Neural cell (in vitro differentiated cells): ENCODE results near the gene DGLUCY.

ENCODE experiments used
- EP300 ChIP-seq: fragments of 450-650 bp; conservative IDR thresholded peaks from 2 replicates; pipeline ENCODE4 v1.6.1; 2014; ENCODE audit warnings: antibody characterized with exemption, mild to moderate bottlenecking, moderate library complexity; ENCODE audit not compliant: poor library complexity, severe bottlenecking
- EZH2 ChIP-seq: fragments of 200-600, 300-800 bp; shearing (Covaris generic), sonication (generic); IDR thresholded peaks from 2 replicates; pipeline ENCODE4 v1.6.1; 2014; ENCODE audit warnings: antibody characterized with exemption, low read length, borderline replicate concordance, mild to moderate bottlenecking; ENCODE audit not compliant: insufficient read depth, poor library complexity, severe bottlenecking
- MXI1 ChIP-seq: fragments of 450-650 bp; conservative IDR thresholded peaks from 2 replicates; pipeline ENCODE4 v1.6.1; 2014; ENCODE audit warnings: antibody characterized with exemption, mild to moderate bottlenecking; ENCODE audit not compliant: poor library complexity, severe bottlenecking
- POLR2AphosphoS5 ChIP-seq: IDR thresholded peaks from 2 replicates; pipeline ENCODE4 v1.6.1; 2012
- RAD21 ChIP-seq: fragments of 450-650 bp; conservative IDR thresholded peaks from 2 replicates; pipeline ENCODE4 v1.6.1; 2014; ENCODE audit warnings: antibody characterized with exemption, mild to moderate bottlenecking, moderate library complexity
- REST ChIP-seq: IDR thresholded peaks from 2 replicates; pipeline ENCODE4 v1.6.1; 2012; ENCODE audit warnings: borderline replicate concordance
- SMC3 ChIP-seq: fragments of 450-650 bp; conservative IDR thresholded peaks from 2 replicates; pipeline ENCODE4 v1.6.1; 2014; ENCODE audit warnings: antibody characterized with exemption, mild to moderate bottlenecking, moderate library complexity; ENCODE audit not compliant: poor library complexity
- TAF1 ChIP-seq: IDR thresholded peaks from 2 replicates; pipeline ENCODE4 v1.6.1; 2012; ENCODE audit warnings: low read depth
- TF ChIP-seq, protein P1 (sequence below): fragments of 450-650 bp; IDR thresholded peaks from 2 replicates; pipeline ENCODE4 v1.5.1; 2014; ENCODE audit warnings: antibody characterized with exemption, mild to moderate bottlenecking, moderate library complexity; ENCODE audit not compliant: poor library complexity, severe bottlenecking

GRCh38 chr14:91244501-91244901 is 130.6 kb downstream of the DGLUCY start, which contains the start of gene GPR68:
- TF ChIP-seq REST (no peak), POLR2AphosphoS5 (peak; percentile 43), RAD21 (peak; percentile 28), TAF1 (peak; percentile 25), EP300 (no peak), MXI1 (peak; percentile 26), EZH2 (no peak), SMC3 (peak; percentile 35)
- TF ChIP-seq, protein P1, sequence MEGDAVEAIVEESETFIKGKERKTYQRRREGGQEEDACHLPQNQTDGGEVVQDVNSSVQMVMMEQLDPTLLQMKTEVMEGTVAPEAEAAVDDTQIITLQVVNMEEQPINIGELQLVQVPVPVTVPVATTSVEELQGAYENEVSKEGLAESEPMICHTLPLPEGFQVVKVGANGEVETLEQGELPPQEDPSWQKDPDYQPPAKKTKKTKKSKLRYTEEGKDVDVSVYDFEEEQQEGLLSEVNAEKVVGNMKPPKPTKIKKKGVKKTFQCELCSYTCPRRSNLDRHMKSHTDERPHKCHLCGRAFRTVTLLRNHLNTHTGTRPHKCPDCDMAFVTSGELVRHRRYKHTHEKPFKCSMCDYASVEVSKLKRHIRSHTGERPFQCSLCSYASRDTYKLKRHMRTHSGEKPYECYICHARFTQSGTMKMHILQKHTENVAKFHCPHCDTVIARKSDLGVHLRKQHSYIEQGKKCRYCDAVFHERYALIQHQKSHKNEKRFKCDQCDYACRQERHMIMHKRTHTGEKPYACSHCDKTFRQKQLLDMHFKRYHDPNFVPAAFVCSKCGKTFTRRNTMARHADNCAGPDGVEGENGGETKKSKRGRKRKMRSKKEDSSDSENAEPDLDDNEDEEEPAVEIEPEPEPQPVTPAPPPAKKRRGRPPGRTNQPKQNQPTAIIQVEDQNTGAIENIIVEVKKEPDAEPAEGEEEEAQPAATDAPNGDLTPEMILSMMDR, result no peak
